NCI-H1694 treated with DMSO at 0.1 percent for 48 hours (cell line): ENCODE results near the gene SREBF1.
A peak's percentile ranks its signal among the peaks of the same experiment; 100 is the strongest.

Experiments used
- DNase-seq: peaks from one replicate; lab custom pipeline; 2025; lab: John Stamatoyannopoulos, UW

Gene SREBF1

DNA sequence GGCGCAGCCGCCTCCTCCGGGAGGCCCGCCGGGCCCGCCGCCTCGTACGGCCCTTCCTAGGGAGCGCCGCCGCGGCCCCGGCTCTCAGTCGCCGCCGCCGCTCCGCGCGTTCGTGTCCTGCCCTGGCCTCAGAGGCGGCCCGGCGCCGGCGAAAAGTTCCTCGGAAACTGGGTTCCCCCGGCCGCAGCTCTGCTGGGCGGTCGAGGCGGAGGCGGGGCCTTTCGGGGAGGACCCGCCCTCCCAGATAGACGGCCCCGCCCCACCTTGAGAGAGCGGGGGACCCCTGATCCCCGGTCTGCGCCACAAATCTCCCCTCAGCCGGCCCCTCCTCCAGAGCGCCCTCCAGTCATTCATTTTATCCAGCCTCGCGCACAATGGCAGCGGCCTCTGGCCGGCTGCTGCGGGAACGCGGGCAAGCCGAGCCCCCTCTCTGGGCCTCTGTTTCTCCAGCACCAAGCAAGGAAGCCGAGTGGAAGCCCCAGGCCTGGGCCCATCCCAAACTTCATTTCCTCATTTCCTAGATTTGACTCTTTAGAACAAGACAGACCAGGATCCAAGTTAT lies at the start of gene SREBF1:
TSS of gene SREBF1 (minus strand) at position 169 of the 562 bp plus-strand sequence. CDS start 169 bp downstream, outside the sequence.
- no peak for DNase-seq

- no peak for DNase-seq
These were observed 49.4 kb upstream of the SREBF1 start for GRCh38 chr17:17886226-17886625.

GRCh38 chr17:17884391-17885357 lies 47.9 kb upstream of the SREBF1 start:
- peak; percentile 9 for DNase-seq

- DNase-seq: no peak
These were observed 47.0 kb upstream of the SREBF1 start for GRCh38 chr17:17883801-17884200.

GRCh38 chr17:17882082-17882581 lies 45.3 kb upstream of the SREBF1 start:
- no peak for DNase-seq

DNA sequence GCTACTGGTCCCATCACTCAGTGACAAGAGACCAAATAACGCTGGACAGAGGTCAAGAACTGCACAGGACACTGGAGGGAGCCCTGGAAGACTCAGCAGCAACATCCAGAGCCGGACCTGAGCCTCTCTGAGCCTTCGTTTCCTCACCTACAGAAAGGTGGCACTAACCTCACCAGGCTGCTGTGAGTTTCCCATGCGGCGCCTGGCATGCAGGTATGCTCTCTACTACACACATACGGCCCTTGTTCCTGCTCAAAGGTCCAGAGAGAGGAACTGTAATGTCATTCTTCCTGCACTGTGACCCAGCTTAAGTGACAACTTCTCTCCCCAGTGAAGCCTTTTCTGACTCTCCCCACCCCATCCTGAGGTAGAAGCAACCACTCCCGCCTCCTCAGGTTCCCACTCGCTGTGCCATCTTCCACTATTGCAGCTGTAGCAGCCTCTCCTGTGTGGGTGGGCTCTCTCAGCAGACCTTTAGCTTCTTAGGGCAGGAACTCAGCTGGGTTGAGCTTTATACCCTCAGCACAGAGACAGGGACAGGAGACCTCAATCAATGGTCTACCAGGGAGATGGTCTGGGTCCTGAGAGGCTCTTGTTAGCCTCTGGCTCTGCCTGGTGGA lies 43.9 kb upstream of the SREBF1 start:
- DNase-seq: no peak

DNA sequence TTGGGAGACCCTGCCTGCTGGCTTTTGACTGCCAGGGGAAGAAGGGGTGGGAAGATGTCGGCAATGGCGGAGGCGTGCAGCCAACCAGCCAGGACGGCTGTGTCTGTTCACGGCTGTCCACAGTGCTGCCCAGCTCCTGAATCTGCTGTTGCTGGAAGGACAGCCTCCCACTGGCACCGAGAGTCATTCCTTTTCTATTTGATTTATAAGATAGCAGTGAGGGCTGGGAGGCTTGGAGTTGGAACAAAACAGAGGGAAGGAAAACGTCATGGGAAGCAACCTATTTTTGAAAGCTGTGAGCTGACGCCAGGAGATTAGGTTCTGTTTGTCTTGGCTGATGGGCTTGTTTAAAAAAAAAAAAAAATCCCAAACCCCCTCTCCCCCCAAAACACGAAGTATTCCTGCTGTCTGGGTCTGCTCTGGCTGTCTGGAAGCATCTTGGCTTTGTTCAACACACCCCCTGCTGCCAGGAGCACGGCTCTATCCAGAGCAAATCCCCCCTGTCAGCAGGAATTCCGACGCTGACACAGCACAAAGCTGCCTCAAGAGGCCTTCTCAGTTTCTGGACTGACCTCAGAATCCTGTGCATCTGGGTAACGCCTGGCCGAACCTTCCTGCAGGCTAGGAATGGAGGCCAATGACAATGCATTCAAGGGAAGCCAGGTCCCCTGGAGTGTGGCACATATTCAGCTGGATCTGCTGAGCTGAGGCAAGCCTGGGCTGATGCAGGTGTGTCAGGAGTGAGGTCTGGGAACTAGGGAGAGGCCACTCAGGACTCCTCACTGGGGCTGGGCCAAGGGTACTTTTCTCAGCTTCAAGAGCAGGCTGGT lies 41.0 kb upstream of the SREBF1 start:
- no peak for DNase-seq

- no peak for DNase-seq
These were observed 40.3 kb upstream of the SREBF1 start for GRCh38 chr17:17876959-17877528.

DNA sequence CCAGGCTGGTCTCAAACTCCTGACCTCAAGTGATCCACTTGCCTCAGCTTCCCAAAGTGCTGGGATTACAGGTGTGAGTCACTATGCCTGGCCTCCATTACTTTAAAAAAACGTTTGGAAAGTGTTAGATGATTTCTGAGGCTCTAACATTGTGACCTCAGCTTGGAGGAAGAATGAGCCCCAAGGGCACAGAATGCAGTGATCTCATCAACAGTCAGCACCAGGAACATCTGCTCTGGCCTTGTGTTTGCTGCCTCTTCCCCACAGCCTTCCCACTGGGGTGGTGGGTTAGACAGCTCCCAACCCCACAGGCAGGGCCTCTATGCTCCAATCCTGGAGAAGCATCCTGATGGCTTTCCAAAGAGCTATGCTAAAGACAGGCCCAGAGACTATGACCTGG lies 37.7 kb upstream of the SREBF1 start:
- peak; percentile 25 for DNase-seq

- no peak for DNase-seq
These were observed 36.7 kb upstream of the SREBF1 start for GRCh38 chr17:17873450-17873991.

GRCh38 chr17:17872547-17873345 lies 36.0 kb upstream of the SREBF1 start:
- no peak for DNase-seq

- DNase-seq: no peak
These were observed 35.1 kb upstream of the SREBF1 start for GRCh38 chr17:17871913-17872312.

- DNase-seq: no peak
These were observed 33.5 kb upstream of the SREBF1 start for GRCh38 chr17:17870247-17870646.

- DNase-seq: no peak
These were observed 32.1 kb upstream of the SREBF1 start for GRCh38 chr17:17868641-17869522.

GRCh38 chr17:17866897-17867296 lies 30.1 kb upstream of the SREBF1 start:
- DNase-seq: no peak

DNA sequence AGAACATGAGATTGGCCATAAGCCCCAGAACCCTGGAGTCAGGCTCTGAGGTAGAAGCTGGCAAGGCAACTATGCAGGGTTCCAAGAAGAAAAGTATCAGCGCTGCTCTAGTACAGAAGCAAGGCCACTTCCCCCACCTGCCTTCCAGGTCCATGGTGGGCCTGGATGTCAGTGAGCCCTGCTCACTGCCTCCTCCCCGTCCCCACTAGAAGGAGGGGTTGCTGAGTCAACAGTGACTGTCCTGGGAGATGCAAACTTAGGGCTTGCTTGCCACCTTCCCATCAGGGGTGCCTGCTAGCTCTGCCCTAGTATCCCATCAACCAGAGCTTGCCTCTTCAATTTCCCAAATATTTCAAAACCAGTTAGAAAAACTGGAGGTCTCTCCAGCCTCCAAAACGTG lies 29.6 kb upstream of the SREBF1 start:
- no peak for DNase-seq

GRCh38 chr17:17865035-17865434 lies 28.2 kb upstream of the SREBF1 start:
- no peak for DNase-seq

GRCh38 chr17:17860766-17861107 lies 24.0 kb upstream of the SREBF1 start:
- no peak for DNase-seq
